NCI-H2107 treated with DMSO at 0.1 percent for 48 hours (cell line): ENCODE results near the gene TRIM13.
A peak's percentile ranks its signal among the peaks of the same experiment; 100 is the strongest.

ENCODE experiments used
- DNase-seq: peaks from one replicate; lab custom pipeline; 2025; ENCODE audit not compliant: unreplicated experiment; lab: John Stamatoyannopoulos, UW

TRIM13 gene

GRCh38 chr13:49996161-49996915 is 504 bp upstream of the TRIM13 start:
- DNase-seq = peak; percentile 23

DNA sequence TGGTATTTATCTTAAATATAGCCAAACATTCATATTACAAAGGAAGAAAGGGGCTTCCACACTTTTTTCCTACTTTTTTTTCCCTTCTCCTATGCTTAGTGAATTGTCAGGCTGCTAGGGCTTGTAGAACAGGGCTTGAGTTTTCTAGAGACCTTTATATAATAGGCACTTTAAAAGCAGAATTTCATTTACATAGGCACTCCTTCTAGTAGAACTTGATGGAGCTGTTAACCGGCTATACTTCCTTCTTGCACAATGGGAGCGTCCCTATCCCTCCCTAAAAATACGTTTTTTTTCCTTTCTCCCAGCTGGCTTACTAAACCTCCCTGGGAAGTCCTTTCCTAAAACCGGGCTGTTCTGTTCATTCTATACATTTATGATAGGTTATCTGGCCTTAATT is 1.1 kb downstream of the TRIM13 start:
- DNase-seq = no peak

- DNase-seq = no peak
Observed at GRCh38 chr13:49998714-49999624, 2.1 kb downstream of the TRIM13 start.

DNA sequence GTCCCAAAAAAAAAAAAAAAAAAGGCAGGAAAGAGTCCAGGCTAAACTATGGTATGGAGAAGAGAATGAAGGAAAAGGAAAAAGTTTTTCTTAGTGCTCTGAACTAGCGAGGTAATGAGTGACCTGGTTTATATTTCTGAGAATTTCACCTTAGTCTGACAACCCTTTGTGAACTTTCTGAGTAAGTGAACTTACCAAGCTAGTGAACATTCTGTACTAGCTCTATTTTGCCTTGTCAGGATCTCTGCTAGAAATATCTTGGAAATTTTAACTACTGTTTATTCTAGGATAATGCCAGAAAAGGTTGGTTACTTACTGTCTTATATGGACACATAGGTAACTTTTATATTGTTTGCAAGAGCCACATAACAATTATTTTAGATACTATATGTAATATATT is 4.4 kb downstream of the TRIM13 start:
- DNase-seq = no peak

GRCh38 chr13:50006426-50007135 is 9.7 kb downstream of the TRIM13 start:
- DNase-seq = no peak

DNA sequence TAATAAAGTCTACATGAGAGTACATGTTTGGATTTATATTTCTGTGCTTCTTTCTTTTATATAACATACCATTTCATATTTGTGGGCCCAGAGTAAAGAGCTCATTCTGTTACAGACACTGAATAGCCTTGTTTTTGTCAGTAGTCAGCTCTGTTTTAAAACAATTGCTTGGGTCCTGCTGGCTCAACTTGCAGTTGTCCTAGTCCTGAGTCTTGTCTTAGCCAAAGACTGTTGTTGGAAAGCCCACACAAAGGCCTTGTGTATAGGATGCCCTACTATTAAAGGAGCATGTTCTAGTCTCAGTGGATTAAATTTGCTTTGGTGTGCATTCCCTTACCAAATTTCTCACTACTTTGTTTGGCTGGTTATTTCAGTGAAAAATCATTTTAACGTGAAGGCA is 14.6 kb downstream of the TRIM13 start:
- no peak for DNase-seq

DNA sequence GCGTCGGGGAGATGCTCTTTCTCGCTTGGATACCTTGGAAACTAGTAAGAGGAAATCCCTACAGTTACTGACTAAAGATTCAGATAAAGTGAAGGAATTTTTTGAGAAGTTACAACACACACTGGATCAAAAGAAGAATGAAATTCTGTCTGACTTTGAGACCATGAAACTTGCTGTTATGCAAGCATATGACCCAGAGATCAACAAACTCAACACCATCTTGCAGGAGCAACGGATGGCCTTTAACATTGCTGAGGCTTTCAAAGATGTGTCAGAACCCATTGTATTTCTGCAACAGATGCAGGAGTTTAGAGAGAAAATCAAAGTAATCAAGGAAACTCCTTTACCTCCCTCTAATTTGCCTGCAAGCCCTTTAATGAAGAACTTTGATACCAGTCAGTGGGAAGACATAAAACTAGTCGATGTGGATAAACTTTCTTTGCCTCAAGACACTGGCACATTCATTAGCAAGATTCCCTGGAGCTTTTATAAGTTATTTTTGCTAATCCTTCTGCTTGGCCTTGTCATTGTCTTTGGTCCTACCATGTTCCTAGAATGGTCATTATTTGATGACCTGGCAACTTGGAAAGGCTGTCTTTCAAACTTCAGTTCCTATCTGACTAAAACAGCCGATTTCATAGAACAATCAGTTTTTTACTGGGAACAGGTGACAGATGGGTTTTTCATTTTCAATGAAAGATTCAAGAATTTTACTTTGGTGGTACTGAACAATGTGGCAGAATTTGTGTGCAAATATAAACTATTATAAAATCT is 15.7 kb downstream of the TRIM13 start:
- DNase-seq = no peak

GRCh38 chr13:50014386-50014785 is 17.5 kb downstream of the TRIM13 start:
- no peak for DNase-seq

DNA sequence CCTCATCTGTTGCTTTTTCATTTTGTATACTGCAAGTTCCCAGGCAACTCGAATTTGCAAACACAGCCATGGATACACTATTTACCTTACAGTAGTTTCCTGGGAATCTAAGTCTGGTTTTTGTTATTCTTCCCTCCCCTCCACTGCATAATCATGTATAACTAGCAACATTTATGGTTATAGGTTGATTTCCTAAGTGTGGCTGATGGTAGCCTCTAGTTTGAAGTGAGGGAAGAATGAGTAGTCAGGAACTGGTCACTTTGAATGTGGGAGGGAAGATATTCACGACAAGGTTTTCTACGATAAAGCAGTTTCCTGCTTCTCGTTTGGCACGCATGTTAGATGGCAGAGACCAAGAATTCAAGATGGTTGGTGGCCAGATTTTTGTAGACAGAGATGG is 18.4 kb downstream of the TRIM13 start, which contains the start of gene KCNRG:
Gene KCNRG (plus strand): TSS at position 187 of the 400 bp plus-strand sequence. CDS start 50 bp downstream, at position 237.
- no peak for DNase-seq

DNA sequence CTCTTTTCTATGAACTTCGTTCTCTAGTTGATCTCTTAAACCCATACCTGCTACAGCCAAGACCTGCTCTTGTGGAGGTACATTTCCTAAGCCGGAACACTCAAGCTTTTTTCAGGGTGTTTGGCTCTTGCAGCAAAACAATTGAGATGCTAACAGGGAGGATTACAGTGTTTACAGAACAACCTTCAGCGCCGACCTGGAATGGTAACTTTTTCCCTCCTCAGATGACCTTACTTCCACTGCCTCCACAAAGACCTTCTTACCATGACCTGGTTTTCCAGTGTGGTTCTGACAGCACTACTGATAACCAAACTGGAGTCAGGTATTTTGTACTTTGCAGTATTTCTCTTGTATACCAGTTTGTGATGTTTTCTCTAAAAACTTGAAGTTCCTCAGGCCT is 18.9 kb downstream of the TRIM13 start:
- no peak for DNase-seq

GRCh38 chr13:50016444-50016843 is 19.6 kb downstream of the TRIM13 start:
- DNase-seq = no peak

- no peak for DNase-seq
Observed at GRCh38 chr13:50017819-50018218, 21.0 kb downstream of the TRIM13 start.

DNA sequence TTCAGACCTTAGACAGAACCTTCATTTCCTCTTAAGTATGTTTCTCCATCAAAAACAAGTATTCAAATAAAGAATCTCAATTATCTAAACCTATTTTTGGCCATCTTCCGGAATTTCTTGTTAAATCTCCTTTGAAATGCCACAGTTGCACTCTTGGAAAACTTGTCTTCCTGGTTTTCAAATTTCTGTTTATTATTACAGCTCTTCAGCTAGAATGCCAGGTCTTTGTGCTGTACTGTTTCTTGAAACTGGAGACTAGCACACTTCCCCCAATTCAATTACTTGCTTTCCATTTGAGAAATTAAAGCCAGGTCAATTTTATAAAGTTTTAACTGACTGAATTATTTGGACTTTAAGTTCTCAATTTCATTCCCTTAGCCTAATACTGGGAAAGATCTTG is 28.6 kb downstream of the TRIM13 start:
- no peak for DNase-seq

DNA sequence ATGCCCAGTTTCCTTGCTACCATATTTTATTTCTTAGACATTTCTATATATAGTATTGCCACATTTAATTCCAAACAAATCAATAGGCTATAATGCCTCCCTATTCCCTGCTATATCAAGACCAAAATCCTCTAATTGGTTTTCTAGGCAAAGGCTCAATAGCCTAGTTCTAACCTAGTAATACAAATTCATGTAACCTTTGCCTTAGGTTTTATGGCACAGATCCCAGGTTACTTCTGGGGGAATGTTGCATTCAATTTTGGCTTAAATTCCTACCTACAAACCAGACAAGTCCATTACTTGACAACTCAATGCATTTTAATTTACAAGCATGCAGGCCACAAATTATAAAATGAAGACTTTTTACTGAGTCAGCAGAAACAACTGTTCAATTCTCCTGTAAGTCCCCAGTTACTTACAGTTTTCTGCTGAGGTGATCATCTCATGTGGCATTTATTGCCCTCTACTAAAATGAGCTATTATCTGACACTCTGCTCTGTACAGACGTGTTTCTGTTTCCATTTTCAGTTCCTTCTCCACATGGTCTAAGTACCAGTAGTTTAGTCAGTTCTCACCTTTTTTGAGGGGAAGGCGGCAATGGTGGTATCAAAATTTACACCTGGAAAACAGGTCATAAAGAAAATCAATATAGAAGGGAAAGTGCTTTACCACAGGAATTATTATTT is 30.1 kb downstream of the TRIM13 start:
- DNase-seq = no peak

DNA sequence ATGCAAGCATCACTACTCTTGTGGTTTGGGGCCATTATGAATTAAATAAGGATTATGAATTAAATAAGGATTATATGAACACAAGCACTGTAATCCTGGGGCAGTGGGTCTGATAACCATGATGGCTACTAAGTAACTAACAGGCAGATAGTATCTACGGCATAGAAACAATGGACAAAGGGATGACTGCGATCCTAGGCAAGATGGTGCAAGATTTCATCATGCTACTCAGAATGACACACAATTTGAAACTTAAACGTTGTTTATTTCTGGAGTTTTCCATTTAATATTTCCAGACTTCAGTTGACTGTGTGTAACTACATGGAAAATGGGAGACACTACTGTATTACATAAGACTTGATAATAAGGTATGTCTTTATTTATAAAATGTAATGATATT is 33.5 kb downstream of the TRIM13 start:
- no peak for DNase-seq

- no peak for DNase-seq
Observed at GRCh38 chr13:50033725-50034124, 36.9 kb downstream of the TRIM13 start.

- no peak for DNase-seq
Observed at GRCh38 chr13:50037788-50038187, 40.9 kb downstream of the TRIM13 start.

- no peak for DNase-seq
Observed at GRCh38 chr13:50038266-50038665, 41.4 kb downstream of the TRIM13 start.

GRCh38 chr13:50052478-50052877 is 55.6 kb downstream of the TRIM13 start:
- no peak for DNase-seq

DNA sequence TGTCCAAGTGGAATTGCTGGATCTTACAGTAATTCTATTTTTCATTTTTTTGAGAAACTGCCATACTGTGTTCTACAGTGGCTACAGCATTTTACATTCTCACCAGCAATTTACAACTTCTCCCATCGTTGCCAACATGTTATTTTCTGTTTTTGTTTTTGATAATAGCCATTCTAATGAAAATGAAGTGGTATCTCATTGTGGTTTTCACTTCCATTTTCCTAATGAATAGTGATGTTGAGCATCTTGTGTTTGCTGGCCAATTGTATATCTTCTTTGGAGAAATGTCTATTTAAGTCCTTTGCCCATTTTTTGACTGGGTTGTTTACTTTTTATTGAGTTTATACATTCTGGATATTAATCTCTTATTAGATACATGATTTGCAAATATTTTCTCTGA is 57.0 kb downstream of the TRIM13 start:
- no peak for DNase-seq
